ENCODE data around the gene ATP10A. TPM values are rescaled to one million over a fixed set of nuclear protein-coding genes. Genes with fewer than 3 reads are reported as not detected.

ATP10A gene
- total and polyA plus RNA-seq, 2 of the 8 experiments (the other 6 are each of a cell fraction or from before 2014, with no cell fraction given): 2.0 to 2.8 TPM

DNA sequence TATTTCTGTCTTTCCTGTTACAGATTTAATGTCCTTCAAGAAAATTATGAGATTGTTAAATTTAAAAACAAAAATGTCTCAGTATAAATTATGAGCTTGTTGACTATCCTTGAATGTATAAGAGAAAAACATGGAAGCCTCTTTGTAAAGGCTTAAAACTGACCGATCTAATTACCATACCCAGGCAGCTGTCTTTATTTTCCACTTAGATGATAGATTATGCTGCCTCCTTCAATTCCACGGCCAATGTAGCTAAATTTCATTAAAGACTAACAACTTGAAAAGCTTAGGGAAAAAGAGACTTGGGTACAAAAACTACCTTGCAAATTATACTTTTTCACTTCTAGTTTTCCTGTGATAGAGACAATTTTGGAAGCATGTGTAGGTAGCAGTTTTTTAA lies 88.3 kb downstream of the ATP10A start:
- no peak overlapping the region for H2BK12ac ChIP-seq (ENCODE audit: low read depth, low read length)
- 78% methylated on average over 2 of the region's 2 CpGs; no CpG with 5 or more reads in 1 of the 2 experiments for WGBS, 2 experiments (ENCODE audit: extremely low coverage in 1 of 2, insufficient coverage in 1 of 2, insufficient read length in 1 of 2, insufficient replicate concordance in 2 of 2, low coverage in 1 of 2, low lambda C conversion rate in 2 of 2, missing lambda C conversion rate in 1 of 2)
- H4K8ac ChIP-seq (ENCODE audit: extremely low read depth, insufficient read depth, low read length): no peak overlapping the region
- DNase-seq (ENCODE audit: low read depth in 1 of 2, low spot score in 2 of 2): no peak
- no peak overlapping the region for H2BK5ac ChIP-seq (ENCODE audit: low read depth, low read length)
- no peak overlapping the region for H3K14ac ChIP-seq (ENCODE audit: insufficient read length)
- no peak overlapping the region for H3K56ac ChIP-seq (replicated peaks; ENCODE audit: insufficient read length, low read depth, low read length)
- H3K4me3 ChIP-seq (ENCODE audit: extremely low read depth in 1 of 4, insufficient read depth in 2 of 4, low read depth in 3 of 4, low read length in 4 of 4): no peak overlapping the region
- no peaks in the 10 kb centered on the region for H3K27me3 ChIP-seq (replicated peaks in 1 of 4; ENCODE audit: control insufficient read depth in 3 of 4, extremely low read depth in 1 of 4, insufficient read depth in 3 of 4, low read length in 3 of 4)
- no peak overlapping the region for H3K4ac ChIP-seq (replicated peaks; ENCODE audit: insufficient read length, low read depth, low read length)
- no peak overlapping the region for H2AK5ac ChIP-seq (ENCODE audit: low read depth, low read length)
- no peak overlapping the region for H2BK120ac ChIP-seq (replicated peaks; ENCODE audit: low read depth, low read length)
- H3K18ac ChIP-seq (ENCODE audit: extremely low read depth, low read length): no peak overlapping the region
- no peak overlapping the region for H4K91ac ChIP-seq (replicated peaks; ENCODE audit: insufficient read length, low read length)
- H3K4me2 ChIP-seq (ENCODE audit: insufficient read depth in 1 of 2, low read depth in 2 of 2, low read length in 2 of 2): 0 out of 4 replicates have a peak overlapping the region, but pooled peaks of 1 of the 2 experiments have one; percentile 21
- no peaks in the 10 kb centered on the region for H3K79me2 ChIP-seq (ENCODE audit: control insufficient read depth in 1 of 2, insufficient read depth in 2 of 2, low read length in 2 of 2)
- H3K36me3 ChIP-seq (ENCODE audit: control insufficient read depth in 2 of 4, insufficient read depth in 4 of 4, low read length in 3 of 4): no peaks in the 10 kb centered on the region
- no peak overlapping the region for H3K9ac ChIP-seq (replicated peaks in 1 of 4; ENCODE audit: extremely low read depth in 1 of 4, low read depth in 3 of 4, low read length in 3 of 4)
- no peaks in the 10 kb centered on the region for H4K20me1 ChIP-seq (replicated peaks in 1 of 2; ENCODE audit: control insufficient read depth in 1 of 2, insufficient read depth in 2 of 2, low read length in 2 of 2)
- no peaks in the 10 kb centered on the region for H3K9me3 ChIP-seq (ENCODE audit: insufficient read depth in 2 of 2, low read depth in 1 of 2, low read length in 1 of 2)
- H3K23ac ChIP-seq (ENCODE audit: insufficient read length): no peak overlapping the region
- no peak for FAIRE-seq
- H2BK15ac ChIP-seq (ENCODE audit: low read length): no peak overlapping the region
- no peak overlapping the region for H2AFZ ChIP-seq (ENCODE audit: low read length)
- ChIA-PET CTCF (ENCODE audit: partially characterized antibody) (interaction anchor here (0.6 to 1.0 kb wide), 3 partner anchors 9 to 490 kb away, joined by 3 to 6 read pairs (median 3); no protein-coding TSS in a partner anchor), POLR2A (ENCODE audit: partially characterized antibody) (no interaction called here)
- no peak overlapping the region for H3K27ac ChIP-seq (ENCODE audit: low read depth, low read length)
- H3K23me2 ChIP-seq (ENCODE audit: low read depth, low read length): 0 out of 2 replicates have a peak, but pooled peaks cover 2% of the 10 kb centered on the region
- no peak overlapping the region for H4K5ac ChIP-seq (ENCODE audit: insufficient read length, low read depth, low read length)
- H3K79me1 ChIP-seq (ENCODE audit: low read depth, low read length): no peaks in the 10 kb centered on the region
- H2BK20ac ChIP-seq (ENCODE audit: low read length): no peak overlapping the region
- H3K4me1 ChIP-seq (replicated peaks in 1 of 4; ENCODE audit: control insufficient read depth in 3 of 4, insufficient read depth in 4 of 4, low read length in 3 of 4): peaks cover 0 to 8% (median 6%) of the 10 kb centered on the region in 4 experiments; a peak in 4 of 7 replicates
- TF ChIP-seq TCF12 (IDR thresholded peaks at IDR 0.05; ENCODE audit: low read depth, low read length): no peak
- TF ChIP-seq SIX5 (IDR thresholded peaks at IDR 0.05; ENCODE audit: low read depth, low read length): no peak
- TF ChIP-seq EGR1 (IDR thresholded peaks at IDR 0.05; ENCODE audit: borderline replicate concordance, low read depth, low read length): no peak
- no peak for TF ChIP-seq RFX5 (IDR thresholded peaks at IDR 0.05; ENCODE audit: borderline replicate concordance, low read depth, low read length)
- TF ChIP-seq, protein P1, sequence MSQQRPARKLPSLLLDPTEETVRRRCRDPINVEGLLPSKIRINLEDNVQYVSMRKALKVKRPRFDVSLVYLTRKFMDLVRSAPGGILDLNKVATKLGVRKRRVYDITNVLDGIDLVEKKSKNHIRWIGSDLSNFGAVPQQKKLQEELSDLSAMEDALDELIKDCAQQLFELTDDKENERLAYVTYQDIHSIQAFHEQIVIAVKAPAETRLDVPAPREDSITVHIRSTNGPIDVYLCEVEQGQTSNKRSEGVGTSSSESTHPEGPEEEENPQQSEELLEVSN (IDR thresholded peaks at IDR 0.05): no peak
- TF ChIP-seq GTF2F1 (IDR thresholded peaks at IDR 0.05; ENCODE audit: borderline replicate concordance, low read depth, low read length): no peak
- no peak for TF ChIP-seq CHD1 (IDR thresholded peaks at IDR 0.05; ENCODE audit: low read depth, low read length)
- TF ChIP-seq KDM5A (IDR thresholded peaks at IDR 0.05; ENCODE audit: low read length): no peak
- TF ChIP-seq HDAC2 (IDR thresholded peaks at IDR 0.05; ENCODE audit: borderline replicate concordance in 1 of 2, low read depth in 2 of 2, low read length in 2 of 2): no peak
- TF ChIP-seq ASH2L (IDR thresholded peaks at IDR 0.05; ENCODE audit: low read length): no peak
- TF ChIP-seq RBBP5 (IDR thresholded peaks at IDR 0.05; ENCODE audit: borderline replicate concordance, low read depth, low read length): no peak
- no peak for TF ChIP-seq BRCA1 (IDR thresholded peaks at IDR 0.05; ENCODE audit: low read depth, low read length)
- TF ChIP-seq SIRT6 (IDR thresholded peaks at IDR 0.05; ENCODE audit: low read length): no peak
- TF ChIP-seq POLR2AphosphoS5 (IDR thresholded peaks at IDR 0.05; ENCODE audit: low read depth, low read length): no peak
- TF ChIP-seq NANOG (IDR thresholded peaks at IDR 0.05; ENCODE audit: insufficient read depth, low read depth, low read length, poor library complexity, severe bottlenecking): no peak

All from H1 (cell line).